ENCODE data around the gene NKRF.
"Not testable (repeated sequence)": the region's sequence is repeated elsewhere in the genome, so short reads cannot be mapped to it uniquely, and the experiment has no call there.

DNA sequence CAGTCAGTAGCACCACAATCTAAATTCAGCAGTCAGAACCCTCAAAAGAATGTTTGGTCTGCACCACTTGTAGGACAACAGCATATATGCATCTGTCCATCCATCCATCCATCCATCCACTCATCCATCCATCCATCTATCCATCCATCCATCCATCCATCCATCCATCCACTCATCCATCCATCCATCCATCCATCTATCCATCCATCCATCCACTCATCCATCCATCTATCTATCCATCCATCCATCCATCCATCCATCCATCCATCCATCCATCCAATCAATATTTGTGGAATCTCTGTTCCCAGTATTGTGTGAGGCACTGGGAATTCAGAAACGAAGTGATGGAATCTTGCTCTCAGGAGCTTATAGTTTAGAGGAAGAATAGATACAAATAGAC, 31.2 kb upstream of the NKRF start:
- TF ChIP-seq, protein P1, sequence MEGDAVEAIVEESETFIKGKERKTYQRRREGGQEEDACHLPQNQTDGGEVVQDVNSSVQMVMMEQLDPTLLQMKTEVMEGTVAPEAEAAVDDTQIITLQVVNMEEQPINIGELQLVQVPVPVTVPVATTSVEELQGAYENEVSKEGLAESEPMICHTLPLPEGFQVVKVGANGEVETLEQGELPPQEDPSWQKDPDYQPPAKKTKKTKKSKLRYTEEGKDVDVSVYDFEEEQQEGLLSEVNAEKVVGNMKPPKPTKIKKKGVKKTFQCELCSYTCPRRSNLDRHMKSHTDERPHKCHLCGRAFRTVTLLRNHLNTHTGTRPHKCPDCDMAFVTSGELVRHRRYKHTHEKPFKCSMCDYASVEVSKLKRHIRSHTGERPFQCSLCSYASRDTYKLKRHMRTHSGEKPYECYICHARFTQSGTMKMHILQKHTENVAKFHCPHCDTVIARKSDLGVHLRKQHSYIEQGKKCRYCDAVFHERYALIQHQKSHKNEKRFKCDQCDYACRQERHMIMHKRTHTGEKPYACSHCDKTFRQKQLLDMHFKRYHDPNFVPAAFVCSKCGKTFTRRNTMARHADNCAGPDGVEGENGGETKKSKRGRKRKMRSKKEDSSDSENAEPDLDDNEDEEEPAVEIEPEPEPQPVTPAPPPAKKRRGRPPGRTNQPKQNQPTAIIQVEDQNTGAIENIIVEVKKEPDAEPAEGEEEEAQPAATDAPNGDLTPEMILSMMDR (IDR thresholded peaks at IDR 0.05 in 2 of 3, conservative IDR thresholded peaks at IDR 0.05 in 1 of 3; ENCODE audit: insufficient read depth in 2 of 3, low read depth in 1 of 3, low read length in 3 of 3) = not testable (repeated sequence)
- TF ChIP-seq, protein P2, sequence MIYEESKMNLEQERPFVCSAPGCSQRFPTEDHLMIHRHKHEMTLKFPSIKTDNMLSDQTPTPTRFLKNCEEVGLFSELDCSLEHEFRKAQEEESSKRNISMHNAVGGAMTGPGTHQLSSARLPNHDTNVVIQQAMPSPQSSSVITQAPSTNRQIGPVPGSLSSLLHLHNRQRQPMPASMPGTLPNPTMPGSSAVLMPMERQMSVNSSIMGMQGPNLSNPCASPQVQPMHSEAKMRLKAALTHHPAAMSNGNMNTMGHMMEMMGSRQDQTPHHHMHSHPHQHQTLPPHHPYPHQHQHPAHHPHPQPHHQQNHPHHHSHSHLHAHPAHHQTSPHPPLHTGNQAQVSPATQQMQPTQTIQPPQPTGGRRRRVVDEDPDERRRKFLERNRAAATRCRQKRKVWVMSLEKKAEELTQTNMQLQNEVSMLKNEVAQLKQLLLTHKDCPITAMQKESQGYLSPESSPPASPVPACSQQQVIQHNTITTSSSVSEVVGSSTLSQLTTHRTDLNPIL (CRISPR knock-in tag; IDR thresholded peaks at IDR 0.05) = not testable (repeated sequence)
- not testable (repeated sequence) for TF ChIP-seq CBX8 (IDR thresholded peaks at IDR 0.05; ENCODE audit: borderline replicate concordance, extremely low read depth, low read depth, low read length, poor library complexity, severe bottlenecking); USF2 (CRISPR knock-in tag; IDR thresholded peaks at IDR 0.05); CEBPB (tag; IDR thresholded peaks at IDR 0.05); EZH2 (IDR thresholded peaks at IDR 0.05; ENCODE audit: borderline replicate concordance, low read depth, low read length)
- TF ChIP-seq, protein P3, sequence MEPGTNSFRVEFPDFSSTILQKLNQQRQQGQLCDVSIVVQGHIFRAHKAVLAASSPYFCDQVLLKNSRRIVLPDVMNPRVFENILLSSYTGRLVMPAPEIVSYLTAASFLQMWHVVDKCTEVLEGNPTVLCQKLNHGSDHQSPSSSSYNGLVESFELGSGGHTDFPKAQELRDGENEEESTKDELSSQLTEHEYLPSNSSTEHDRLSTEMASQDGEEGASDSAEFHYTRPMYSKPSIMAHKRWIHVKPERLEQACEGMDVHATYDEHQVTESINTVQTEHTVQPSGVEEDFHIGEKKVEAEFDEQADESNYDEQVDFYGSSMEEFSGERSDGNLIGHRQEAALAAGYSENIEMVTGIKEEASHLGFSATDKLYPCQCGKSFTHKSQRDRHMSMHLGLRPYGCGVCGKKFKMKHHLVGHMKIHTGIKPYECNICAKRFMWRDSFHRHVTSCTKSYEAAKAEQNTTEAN (CRISPR knock-in tag; IDR thresholded peaks at IDR 0.05) = not testable (repeated sequence)
- TF ChIP-seq, protein P4, sequence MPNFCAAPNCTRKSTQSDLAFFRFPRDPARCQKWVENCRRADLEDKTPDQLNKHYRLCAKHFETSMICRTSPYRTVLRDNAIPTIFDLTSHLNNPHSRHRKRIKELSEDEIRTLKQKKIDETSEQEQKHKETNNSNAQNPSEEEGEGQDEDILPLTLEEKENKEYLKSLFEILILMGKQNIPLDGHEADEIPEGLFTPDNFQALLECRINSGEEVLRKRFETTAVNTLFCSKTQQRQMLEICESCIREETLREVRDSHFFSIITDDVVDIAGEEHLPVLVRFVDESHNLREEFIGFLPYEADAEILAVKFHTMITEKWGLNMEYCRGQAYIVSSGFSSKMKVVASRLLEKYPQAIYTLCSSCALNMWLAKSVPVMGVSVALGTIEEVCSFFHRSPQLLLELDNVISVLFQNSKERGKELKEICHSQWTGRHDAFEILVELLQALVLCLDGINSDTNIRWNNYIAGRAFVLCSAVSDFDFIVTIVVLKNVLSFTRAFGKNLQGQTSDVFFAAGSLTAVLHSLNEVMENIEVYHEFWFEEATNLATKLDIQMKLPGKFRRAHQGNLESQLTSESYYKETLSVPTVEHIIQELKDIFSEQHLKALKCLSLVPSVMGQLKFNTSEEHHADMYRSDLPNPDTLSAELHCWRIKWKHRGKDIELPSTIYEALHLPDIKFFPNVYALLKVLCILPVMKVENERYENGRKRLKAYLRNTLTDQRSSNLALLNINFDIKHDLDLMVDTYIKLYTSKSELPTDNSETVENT (CRISPR knock-in tag; IDR thresholded peaks at IDR 0.05) = not testable (repeated sequence)
